ENCODE data around the gene GUCY2D. TPM values are rescaled to one million over a fixed set of nuclear protein-coding genes. Genes with fewer than 3 reads are reported as not detected.

Gene GUCY2D
- total and polyA plus RNA-seq, 10 donors, result 0.03 to 0.43 (median 0.07) TPM; not detected in 7

DNA sequence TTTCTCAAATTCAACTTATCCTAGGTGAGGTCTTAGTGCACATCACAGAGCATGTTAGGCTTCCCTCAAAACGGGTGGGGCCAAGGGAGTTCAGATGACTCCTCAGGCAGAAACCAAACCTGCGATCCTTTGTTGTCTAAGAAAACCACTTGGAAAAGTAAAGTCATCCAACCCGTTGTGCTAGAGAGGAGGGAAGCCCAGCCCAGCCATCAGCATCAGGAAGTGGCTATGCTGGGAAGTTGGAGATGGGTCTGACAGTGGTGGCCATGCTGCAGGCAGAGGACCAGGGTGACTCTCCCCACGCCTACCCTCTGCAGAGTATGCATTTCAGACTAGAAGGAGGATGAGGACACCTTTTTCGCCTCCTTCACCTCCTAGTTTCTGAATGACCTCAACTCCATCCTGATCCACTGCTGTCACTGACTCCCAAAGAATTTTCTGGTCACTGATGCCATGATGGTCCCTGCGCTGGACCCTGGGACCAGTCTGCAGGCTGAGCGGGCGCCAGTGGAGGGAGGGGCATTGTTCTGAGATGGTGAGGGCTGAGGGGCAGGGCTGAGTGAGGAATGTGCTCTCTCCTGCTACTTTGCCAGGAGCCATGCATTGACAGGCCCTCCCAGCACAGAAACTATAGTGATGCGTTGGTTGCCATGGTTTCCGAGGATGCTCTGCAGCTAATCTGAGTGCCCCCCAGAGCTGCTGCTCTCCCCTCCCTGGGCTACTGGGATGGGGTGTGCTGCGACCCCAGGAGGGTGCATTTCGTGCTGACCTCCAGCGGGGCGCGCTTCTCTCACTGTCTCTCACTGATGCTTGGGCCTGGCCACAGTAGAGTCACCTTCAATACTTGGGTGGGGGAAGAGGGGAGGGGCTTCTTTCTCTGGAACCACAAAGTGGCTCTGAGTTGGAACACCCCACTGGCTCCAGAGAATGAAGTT lies 64.7 kb downstream of the GUCY2D start:
- intact Hi-C loops (cut with DNase I; ENCODE audit: low total_unique reads), result no loop called here
- peak; percentile 56 for DNase-seq

GRCh38 chr17:8067806-8068205 lies 65.4 kb downstream of the GUCY2D start:
- TF ChIP-seq POLR2A (IDR thresholded peaks at IDR 0.05) (no peak), POLR2AphosphoS5 (IDR thresholded peaks at IDR 0.05) (no peak)
- TF ChIP-seq, protein P1, sequence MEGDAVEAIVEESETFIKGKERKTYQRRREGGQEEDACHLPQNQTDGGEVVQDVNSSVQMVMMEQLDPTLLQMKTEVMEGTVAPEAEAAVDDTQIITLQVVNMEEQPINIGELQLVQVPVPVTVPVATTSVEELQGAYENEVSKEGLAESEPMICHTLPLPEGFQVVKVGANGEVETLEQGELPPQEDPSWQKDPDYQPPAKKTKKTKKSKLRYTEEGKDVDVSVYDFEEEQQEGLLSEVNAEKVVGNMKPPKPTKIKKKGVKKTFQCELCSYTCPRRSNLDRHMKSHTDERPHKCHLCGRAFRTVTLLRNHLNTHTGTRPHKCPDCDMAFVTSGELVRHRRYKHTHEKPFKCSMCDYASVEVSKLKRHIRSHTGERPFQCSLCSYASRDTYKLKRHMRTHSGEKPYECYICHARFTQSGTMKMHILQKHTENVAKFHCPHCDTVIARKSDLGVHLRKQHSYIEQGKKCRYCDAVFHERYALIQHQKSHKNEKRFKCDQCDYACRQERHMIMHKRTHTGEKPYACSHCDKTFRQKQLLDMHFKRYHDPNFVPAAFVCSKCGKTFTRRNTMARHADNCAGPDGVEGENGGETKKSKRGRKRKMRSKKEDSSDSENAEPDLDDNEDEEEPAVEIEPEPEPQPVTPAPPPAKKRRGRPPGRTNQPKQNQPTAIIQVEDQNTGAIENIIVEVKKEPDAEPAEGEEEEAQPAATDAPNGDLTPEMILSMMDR (IDR thresholded peaks at IDR 0.05 in 8 of 11, conservative IDR thresholded peaks at IDR 0.05 in 3 of 11), result no peak
- H3K4me1 ChIP-seq, result peaks cover 2 to 39% (median 11%) of the 10 kb centered on the region in 6 donors
- H3K27me3 ChIP-seq (replicated peaks in 1 of 7), result peaks cover 0 to 72% (median 41%) of the 10 kb centered on the region in 7 donors
- WGBS, 5 donors, result 65 to 80% (median 68%) methylated on average over 4 of the region's 4 CpGs
- no peaks in the 10 kb centered on the region for H3K36me3 ChIP-seq
- no peaks in the 10 kb centered on the region for H3K9me3 ChIP-seq
- intact Hi-C loops (cut with DNase I; ENCODE audit: low total_unique reads), result no loop called here
- DNase-seq, result peak; percentile 63
- no peak overlapping the region for H3K27ac ChIP-seq
- no peak overlapping the region for H3K4me3 ChIP-seq

More for the DNA sequence above, 64.7 kb downstream of the GUCY2D start:
- Histone ChIP-seq H3K27ac (no peak overlapping the region), H3K4me3 (no peak overlapping the region), H3K36me3 (no peaks in the 10 kb centered on the region), H3K9me3 (no peaks in the 10 kb centered on the region), H3K27me3 (replicated peaks in 1 of 7) (peaks cover 0 to 72% (median 40%) of the 10 kb centered on the region in 7 donors), H3K4me1 (peaks cover 0 to 36% (median 4%) of the 10 kb centered on the region in 6 donors)
- no peak for TF ChIP-seq POLR2A (IDR thresholded peaks at IDR 0.05)
- WGBS, 5 donors, result 66 to 83% (median 78%) methylated on average over 10 to 15 of the region's 15 CpGs

DNA sequence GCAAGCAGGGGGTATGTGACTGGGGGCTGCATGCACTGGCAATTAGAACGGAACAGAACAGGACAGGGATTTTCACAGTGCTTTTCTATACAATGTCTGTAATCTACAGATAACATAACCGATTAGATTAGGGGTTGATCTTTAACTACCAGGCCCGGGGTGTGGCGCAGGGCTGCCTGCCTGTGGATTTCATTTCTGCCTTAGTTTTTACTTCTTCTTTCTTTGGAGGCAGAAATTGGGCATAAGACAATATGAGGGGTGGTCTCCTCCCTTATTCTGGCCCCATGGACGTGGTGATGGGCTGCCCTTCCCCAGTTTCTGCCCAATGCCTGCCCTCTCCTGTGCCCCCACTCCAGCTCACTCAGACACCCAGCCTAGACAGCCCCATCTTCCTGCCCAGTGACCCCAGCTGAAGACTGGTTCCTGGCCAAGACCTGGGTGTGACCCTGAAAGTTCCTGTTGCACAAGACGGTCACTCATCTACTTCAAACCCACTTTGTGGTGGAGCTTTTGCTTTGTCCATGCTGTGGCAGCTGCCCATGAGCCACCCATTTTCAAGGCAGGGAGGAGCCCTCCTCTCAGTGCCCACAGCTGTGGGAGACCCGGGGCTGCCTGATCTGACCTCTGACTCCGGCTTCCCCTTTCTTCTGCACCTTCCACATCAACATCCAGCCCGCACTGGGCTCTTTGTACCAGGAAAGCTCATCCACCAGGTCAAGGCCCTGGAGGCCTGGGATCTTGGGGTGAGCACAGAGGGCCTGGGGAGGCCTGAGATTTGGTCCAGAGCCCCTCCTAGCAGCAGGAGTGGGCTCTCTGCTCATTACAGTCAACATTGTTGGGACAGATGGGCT lies 66.5 kb downstream of the GUCY2D start:
- DNase-seq, result peak; percentile 71
- TF ChIP-seq, protein P1 (IDR thresholded peaks at IDR 0.05 in 8 of 11, conservative IDR thresholded peaks at IDR 0.05 in 3 of 11), result no peak
- no peak for TF ChIP-seq POLR2AphosphoS5 (IDR thresholded peaks at IDR 0.05)
- TF ChIP-seq POLR2A (IDR thresholded peaks at IDR 0.05), result no peak
- intact Hi-C loops (cut with DNase I; ENCODE audit: low total_unique reads), result no loop called here
- peaks cover 7 to 43% (median 23%) of the 10 kb centered on the region in 6 donors for H3K4me1 ChIP-seq
- H3K9me3 ChIP-seq, result no peaks in the 10 kb centered on the region
- H3K36me3 ChIP-seq, result no peaks in the 10 kb centered on the region
- no peak overlapping the region for H3K4me3 ChIP-seq
- H3K27me3 ChIP-seq (replicated peaks in 1 of 7), result peaks cover 0 to 72% (median 41%) of the 10 kb centered on the region in 7 donors
- 53 to 67% (median 58%) methylated on average over 9 of the region's 9 CpGs for WGBS, 5 donors
- peak overlapping the region in 3 of 8 donors; percentile 48 to 57 (median 56) for H3K27ac ChIP-seq

DNA sequence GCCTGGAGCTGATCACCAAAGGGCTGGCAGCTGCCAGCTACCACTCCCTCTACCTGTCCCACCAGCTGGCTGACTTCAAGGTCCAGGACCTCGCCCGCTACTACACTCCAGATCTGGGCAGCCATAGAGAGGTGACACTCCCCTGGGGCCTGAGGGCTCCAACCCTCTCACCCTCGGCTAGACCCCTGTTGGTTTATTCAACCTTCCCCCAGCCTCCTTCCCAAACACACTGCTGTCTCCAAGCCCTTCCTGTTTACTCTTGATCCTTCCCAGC lies 67.1 kb downstream of the GUCY2D start:
- H3K4me1 ChIP-seq, result peaks cover 7 to 41% (median 25%) of the 10 kb centered on the region in 6 donors
- H3K36me3 ChIP-seq, result no peaks in the 10 kb centered on the region
- H3K27ac ChIP-seq, result peak overlapping the region in 3 of 8 donors; percentile 48 to 57 (median 56)
- intact Hi-C loops (cut with DNase I; ENCODE audit: low total_unique reads), result no loop called here
- H3K9me3 ChIP-seq, result no peaks in the 10 kb centered on the region
- DNase-seq, result peak; percentile 45
- H3K4me3 ChIP-seq, result no peak overlapping the region
- TF ChIP-seq, protein P1 (IDR thresholded peaks at IDR 0.05 in 8 of 11, conservative IDR thresholded peaks at IDR 0.05 in 3 of 11), result no peak
- TF ChIP-seq POLR2A (IDR thresholded peaks at IDR 0.05) (no peak), POLR2AphosphoS5 (IDR thresholded peaks at IDR 0.05) (no peak)
- 84 to 92% (median 89%) methylated on average over 3 of the region's 3 CpGs for WGBS, 5 donors
- H3K27me3 ChIP-seq (replicated peaks in 1 of 7), result peaks cover 0 to 72% (median 41%) of the 10 kb centered on the region in 7 donors

Other genes with a start within 250 kb of the GUCY2D start
- 100 to 1,000 TPM in 1 of 7 donors, 10 to 100 TPM in 6; 22.3 to 110 (median 60.8) TPM for gene KDM6B, start 168.4 kb upstream of the GUCY2D start, total RNA-seq
- 10 to 100 TPM in 1 of 3 donors, 1 to 10 TPM in 2; 2.9 to 11.7 (median 4.0) TPM for gene KDM6B, start 168.4 kb upstream of the GUCY2D start, polyA plus RNA-seq
- 10 to 100 TPM in 5 of 7 donors, 1 to 10 TPM in 2; 5.2 to 31.8 (median 18.0) TPM for gene TMEM88, start 147.5 kb upstream of the GUCY2D start, total RNA-seq
- 10 to 100 TPM in 1 of 3 donors, 1 to 10 TPM in 2; 5.5 to 26.2 (median 9.5) TPM for gene TMEM88, start 147.5 kb upstream of the GUCY2D start, polyA plus RNA-seq
- gene NAA38, start 145.1 kb upstream of the GUCY2D start, total RNA-seq, result 100 to 1,000 TPM in 1 of 7 donors, 10 to 100 TPM in 6; 51.0 to 111 (median 56.9) TPM
- 100 to 1,000 TPM; 119 to 185 (median 182) TPM for gene NAA38, start 145.1 kb upstream of the GUCY2D start, polyA plus RNA-seq
- gene CYB5D1, start 144.6 kb upstream of the GUCY2D start, total RNA-seq, result 10 to 100 TPM in 1 of 7 donors, 1 to 10 TPM in 6; 4.1 to 13.2 (median 5.9) TPM
- 1 to 10 TPM; 2.1 to 3.8 (median 2.9) TPM for gene CYB5D1, start 144.6 kb upstream of the GUCY2D start, polyA plus RNA-seq
- gene CHD3, start 113.8 kb upstream of the GUCY2D start, total RNA-seq, result 100 to 1,000 TPM in 2 of 7 donors, 10 to 100 TPM in 5; 60.9 to 117 (median 83.6) TPM
- gene CHD3, start 113.8 kb upstream of the GUCY2D start, polyA plus RNA-seq, result 10 to 100 TPM; 37.0 to 84.3 (median 71.8) TPM
- gene RNF227, start 86.3 kb upstream of the GUCY2D start, total RNA-seq, result 10 to 100 TPM in 1 of 7 donors, 1 to 10 TPM in 6; 2.5 to 20.7 (median 3.4) TPM
- 1 to 10 TPM; 2.4 to 4.0 (median 3.8) TPM for gene RNF227, start 86.3 kb upstream of the GUCY2D start, polyA plus RNA-seq
- gene KCNAB3, start 72.8 kb upstream of the GUCY2D start, total RNA-seq, result 1 to 10 TPM; 1.1 to 6.3 (median 4.2) TPM
- gene KCNAB3, start 72.8 kb upstream of the GUCY2D start, polyA plus RNA-seq, result 1 to 10 TPM; 2.3 to 5.6 (median 2.9) TPM
- 100 to 1,000 TPM in 3 of 7 donors, 10 to 100 TPM in 4; 71.1 to 120 (median 98.9) TPM for gene TRAPPC1, start 70.7 kb upstream of the GUCY2D start, total RNA-seq
- 100 to 1,000 TPM; 128 to 172 (median 135) TPM for gene TRAPPC1, start 70.7 kb upstream of the GUCY2D start, polyA plus RNA-seq
- gene CNTROB, start 70.4 kb upstream of the GUCY2D start, total RNA-seq, result 10 to 100 TPM; 22.6 to 27.0 (median 25.2) TPM
- 10 to 100 TPM; 19.6 to 27.1 (median 24.2) TPM for gene CNTROB, start 70.4 kb upstream of the GUCY2D start, polyA plus RNA-seq
- 1 to 10 TPM in 5 of 7 donors, under 1 TPM in 2; 0.13 to 6.2 (median 2.8) TPM for gene ALOX15B, start 36.4 kb downstream of the GUCY2D start, total RNA-seq
- gene ALOX15B, start 36.4 kb downstream of the GUCY2D start, polyA plus RNA-seq, result 1 to 10 TPM; 1.0 to 7.8 (median 2.7) TPM
- 1 to 10 TPM in 2 of 7 donors, under 1 TPM in 1, not detected in 4; 0.47 to 1.3 (median 1.0) TPM for gene ALOX12B, start 85.1 kb downstream of the GUCY2D start, total RNA-seq
- under 1 TPM; 0.80 to 0.89 (median 0.83) TPM for gene ALOX12B, start 85.1 kb downstream of the GUCY2D start, polyA plus RNA-seq
- not detected for gene ALOXE3, start 115.9 kb downstream of the GUCY2D start, total RNA-seq
- under 1 TPM in 1 of 3 donors, not detected in 2; 0.03 TPM for gene ALOXE3, start 115.9 kb downstream of the GUCY2D start, polyA plus RNA-seq
- gene HES7, start 121.5 kb downstream of the GUCY2D start, total RNA-seq, result under 1 TPM in 2 of 7 donors, not detected in 5; 0.41 to 0.67 TPM
- under 1 TPM; 0.04 to 0.53 (median 0.32) TPM for gene HES7, start 121.5 kb downstream of the GUCY2D start, polyA plus RNA-seq
- 100 to 1,000 TPM in 2 of 7 donors, 10 to 100 TPM in 5; 68.0 to 213 (median 73.5) TPM for gene PER1, start 149.8 kb downstream of the GUCY2D start, total RNA-seq
- 10 to 100 TPM; 12.6 to 83.0 (median 17.5) TPM for gene PER1, start 149.8 kb downstream of the GUCY2D start, polyA plus RNA-seq
- gene VAMP2, start 160.3 kb downstream of the GUCY2D start, total RNA-seq, result 10 to 100 TPM; 37.5 to 94.8 (median 65.7) TPM
- gene VAMP2, start 160.3 kb downstream of the GUCY2D start, polyA plus RNA-seq, result 10 to 100 TPM; 38.7 to 57.8 (median 38.8) TPM
- 10 to 100 TPM; 13.0 to 42.2 (median 22.4) TPM for gene TMEM107, start 173.8 kb downstream of the GUCY2D start, total RNA-seq
- 10 to 100 TPM in 2 of 3 donors, 1 to 10 TPM in 1; 8.1 to 14.0 (median 11.9) TPM for gene TMEM107, start 173.8 kb downstream of the GUCY2D start, polyA plus RNA-seq
- gene BORCS6, start 187.6 kb downstream of the GUCY2D start, total RNA-seq, result 10 to 100 TPM in 6 of 7 donors, 1 to 10 TPM in 1; 9.5 to 14.6 (median 12.3) TPM
- gene BORCS6, start 187.6 kb downstream of the GUCY2D start, polyA plus RNA-seq, result 10 to 100 TPM in 2 of 3 donors, 1 to 10 TPM in 1; 10.0 to 16.5 (median 12.9) TPM
- gene AURKB, start 208.0 kb downstream of the GUCY2D start, total RNA-seq, result 10 to 100 TPM in 4 of 7 donors, 1 to 10 TPM in 3; 2.4 to 21.0 (median 10.6) TPM
- 10 to 100 TPM in 2 of 3 donors, 1 to 10 TPM in 1; 6.2 to 30.9 (median 10.5) TPM for gene AURKB, start 208.0 kb downstream of the GUCY2D start, polyA plus RNA-seq
- gene CTC1, start 245.4 kb downstream of the GUCY2D start, total RNA-seq, result 100 to 1,000 TPM in 3 of 7 donors, 10 to 100 TPM in 4; 53.9 to 131 (median 91.3) TPM
- gene CTC1, start 245.4 kb downstream of the GUCY2D start, polyA plus RNA-seq, result 10 to 100 TPM; 16.6 to 47.4 (median 22.6) TPM
- gene PFAS, start 246.7 kb downstream of the GUCY2D start, total RNA-seq, result 10 to 100 TPM; 14.0 to 70.3 (median 30.8) TPM
- 10 to 100 TPM; 12.6 to 22.8 (median 14.1) TPM for gene PFAS, start 246.7 kb downstream of the GUCY2D start, polyA plus RNA-seq